ENCODE data around the gene KIAA0408.

- TF ChIP-seq CTCF (tag by site-specific recombination; IDR thresholded peaks at IDR 0.05): no peak
- TF ChIP-seq SP2 (tag by site-specific recombination; IDR thresholded peaks at IDR 0.05): no peak
Observed at GRCh38 chr6:127453845-127454619, 5.2 kb downstream of the KIAA0408 start.
